Neural progenitor cell (in vitro differentiated cells): ENCODE measurements around the gene TBATA. TPM values are rescaled to one million over a fixed set of nuclear protein-coding genes. Genes with fewer than 3 reads are reported as not detected.

Experiments used
- DNase-seq: peaks from one replicate; pipeline ENCODE4 v3.0.0-alpha.2; 2016; ENCODE audit warnings: low spot score
- H2AFZ ChIP-seq: fragments of 200-600 bp; sonication (generic); replicated peaks from 2 replicates; pipeline ENCODE4 v1.6.1; 2016; ENCODE audit warnings: antibody characterized with exemption
- H3F3A ChIP-seq: fragments of 200-600 bp; sonication (generic); 2 replicates; pipeline ENCODE4 v1.6.1; 2016; ENCODE audit warnings: antibody characterized with exemption, low read depth
- H3K27ac ChIP-seq: fragments of 200-600 bp; sonication (generic); 2 replicates; pipeline ENCODE4 v1.5.1; 2016; ENCODE audit warnings: mild to moderate bottlenecking
- H3K27me3 ChIP-seq: fragments of 200-600 bp; sonication (generic); 2 replicates; pipeline ENCODE4 v1.6.1; 2016; ENCODE audit warnings: mild to moderate bottlenecking, moderate library complexity
- H3K36me3 ChIP-seq: fragments of 200-600 bp; sonication (generic); 2 replicates; pipeline ENCODE4 v1.5.1; 2016
- H3K4me1 ChIP-seq: fragments of 200-600 bp; sonication (generic); 2 replicates; pipeline ENCODE4 v1.6.1; 2016; ENCODE audit warnings: mixed run types
- H3K4me2 ChIP-seq: fragments of 200-600 bp; sonication (generic); 2 replicates; pipeline ENCODE4 v1.6.1; 2016
- H3K4me3 ChIP-seq: fragments of 200-600 bp; sonication (generic); 2 replicates; pipeline ENCODE4 v1.5.1; 2016
- H3K79me2 ChIP-seq: fragments of 200-600 bp; sonication (generic); 2 replicates; pipeline ENCODE4 v1.6.1; 2016; ENCODE audit warnings: low read depth
- H3K9ac ChIP-seq: fragments of 200-600 bp; sonication (generic); 2 replicates; pipeline ENCODE4 v1.6.1; 2016
- H3K9me3 ChIP-seq: fragments of 200-600 bp; sonication (generic); 2 replicates; pipeline ENCODE4 v1.5.1; 2016; ENCODE audit warnings: low read depth
- H4K20me1 ChIP-seq: fragments of 200-600 bp; sonication (generic); 2 replicates; pipeline ENCODE4 v1.6.1; 2016; ENCODE audit warnings: low read depth
- H3K27ac Mint-ChIP-seq: 3 replicates; pipeline ENCODE4 v1.8.0; 2021; ENCODE audit warnings: mixed read lengths
- H3K27me3 Mint-ChIP-seq: 2 replicates; pipeline ENCODE4 v1.8.0; 2022; ENCODE audit warnings: low read depth, mild to moderate bottlenecking, inconsistent platforms, moderate library complexity, mixed read lengths; ENCODE audit not compliant: insufficient read depth
- H3K36me3 Mint-ChIP-seq: 3 replicates; pipeline ENCODE4 v1.8.0; 2021; ENCODE audit warnings: mixed read lengths
- H3K4me1 Mint-ChIP-seq: 3 replicates; pipeline ENCODE4 v1.8.0; 2021; ENCODE audit warnings: mixed read lengths
- H3K4me3 Mint-ChIP-seq: 3 replicates; pipeline ENCODE4 v1.8.0; 2021; ENCODE audit warnings: mild to moderate bottlenecking, moderate library complexity, mixed read lengths
- H3K9me3 Mint-ChIP-seq: 3 replicates; pipeline ENCODE4 v1.8.0; 2020; ENCODE audit warnings: mixed read lengths
- CTCF ChIP-seq: fragments of 200-600 bp; sonication (generic); IDR thresholded peaks from 2 replicates; pipeline ENCODE4 v1.5.1; 2017; ENCODE audit warnings: antibody characterized with exemption, mild to moderate bottlenecking
- EZH2 ChIP-seq: fragments of 200-600 bp; sonication (generic); IDR thresholded peaks from 2 replicates; pipeline ENCODE4 v1.6.1; 2017; ENCODE audit warnings: antibody characterized with exemption, mild to moderate bottlenecking, moderate library complexity
- EZH2phosphoT487 ChIP-seq: fragments of 200-600 bp; sonication (generic); IDR thresholded peaks from 2 replicates; pipeline ENCODE4 v1.6.1; 2017; ENCODE audit warnings: antibody characterized with exemption
- total RNA-seq: library from RNA; depleted of rRNA; stranded (reverse); fragments of >200 nt; gene quantifications from 2 replicates; pipeline ENCODE4 v1.2.3, GENCODE V29; 2015; ENCODE audit warnings: low replicate concordance

Gene TBATA
- total RNA-seq, 1 donor from 2014 or later: not detected

GRCh38 chr10:70744617-70745143, 40.5 kb downstream of the TBATA start:
- no peaks in the 10 kb centered on the region for H3K79me2 ChIP-seq
- no peaks in the 10 kb centered on the region for H3K27me3 ChIP-seq
- H3K9ac ChIP-seq: no peak overlapping the region
- Mint-ChIP-seq H3K4me1 (peaks cover 16% of the 10 kb centered on the region), H3K27me3 (peaks cover 4% of the 10 kb centered on the region), H3K27ac (peak overlapping the region; percentile 39), H3K9me3 (no peaks in the 10 kb centered on the region), H3K36me3 (no peaks in the 10 kb centered on the region), H3K4me3 (no peak overlapping the region)
- DNase-seq: no peak
- no peak overlapping the region for H3K27ac ChIP-seq
- no peak overlapping the region for H3K4me2 ChIP-seq
- TF ChIP-seq EZH2 (no peak), EZH2phosphoT487 (no peak), CTCF (no peak)
- no peaks in the 10 kb centered on the region for H3F3A ChIP-seq
- no peaks in the 10 kb centered on the region for H3K4me1 ChIP-seq
- H4K20me1 ChIP-seq: no peaks in the 10 kb centered on the region
- H2AFZ ChIP-seq: no peak overlapping the region
- no peak overlapping the region for H3K4me3 ChIP-seq
- H3K9me3 ChIP-seq: no peaks in the 10 kb centered on the region
- H3K36me3 ChIP-seq: no peaks in the 10 kb centered on the region

- no peak overlapping the region for H3K4me2 ChIP-seq
- TF ChIP-seq EZH2: no peak
- TF ChIP-seq EZH2phosphoT487: no peak
- no peak for TF ChIP-seq CTCF
- no peak overlapping the region for H3K9ac ChIP-seq
- H3K9me3 Mint-ChIP-seq: no peaks in the 10 kb centered on the region
- no peaks in the 10 kb centered on the region for H3K36me3 ChIP-seq
- no peak overlapping the region for H3K27ac ChIP-seq
- DNase-seq: no peak
- no peaks in the 10 kb centered on the region for H3F3A ChIP-seq
- H3K4me3 ChIP-seq: no peak overlapping the region
- H3K27me3 Mint-ChIP-seq: peaks cover 2% of the 10 kb centered on the region
- no peaks in the 10 kb centered on the region for H3K9me3 ChIP-seq
- peaks cover 20% of the 10 kb centered on the region for H3K4me1 Mint-ChIP-seq
- no peaks in the 10 kb centered on the region for H3K27me3 ChIP-seq
- H3K36me3 Mint-ChIP-seq: no peaks in the 10 kb centered on the region
- no peaks in the 10 kb centered on the region for H3K4me1 ChIP-seq
- H3K4me3 Mint-ChIP-seq: no peak overlapping the region
- no peak overlapping the region for H3K27ac Mint-ChIP-seq
- H3K79me2 ChIP-seq: no peaks in the 10 kb centered on the region
- H4K20me1 ChIP-seq: no peaks in the 10 kb centered on the region
- H2AFZ ChIP-seq: no peak overlapping the region
Measured at GRCh38 chr10:70743879-70744278, 41.3 kb downstream of the TBATA start.

DNA sequence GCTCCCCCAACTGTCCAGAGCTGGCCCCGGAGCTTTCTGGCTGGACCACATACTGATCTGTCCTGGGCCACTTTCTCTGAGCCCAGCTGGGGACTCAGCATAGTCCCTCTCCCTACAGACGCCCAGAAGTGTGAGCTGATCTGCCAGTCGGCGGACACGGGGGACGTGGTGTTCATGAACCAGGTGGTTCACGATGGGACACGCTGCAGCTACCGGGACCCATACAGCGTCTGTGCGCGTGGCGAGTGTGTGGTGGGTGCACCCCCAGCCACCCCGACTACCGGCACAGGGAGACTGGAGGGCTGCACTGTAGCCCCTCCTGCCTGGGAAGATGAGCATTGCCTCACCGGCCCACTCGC, 41.8 kb downstream of the TBATA start:
- no peak overlapping the region for H3K9ac ChIP-seq
- no peaks in the 10 kb centered on the region for H4K20me1 ChIP-seq
- H3K4me1 Mint-ChIP-seq: peaks cover 20% of the 10 kb centered on the region
- H3K9me3 ChIP-seq: no peaks in the 10 kb centered on the region
- H3K27ac ChIP-seq: no peak overlapping the region
- no peak overlapping the region for H3K27ac Mint-ChIP-seq
- no peaks in the 10 kb centered on the region for H3K27me3 ChIP-seq
- no peak for DNase-seq
- H3K9me3 Mint-ChIP-seq: no peaks in the 10 kb centered on the region
- no peaks in the 10 kb centered on the region for H3K4me1 ChIP-seq
- no peak overlapping the region for H3K4me2 ChIP-seq
- H3K4me3 ChIP-seq: no peak overlapping the region
- no peaks in the 10 kb centered on the region for H3F3A ChIP-seq
- TF ChIP-seq EZH2: no peak
- TF ChIP-seq EZH2phosphoT487: no peak
- TF ChIP-seq CTCF: no peak
- H2AFZ ChIP-seq: no peak overlapping the region
- H3K36me3 Mint-ChIP-seq: no peaks in the 10 kb centered on the region
- no peak overlapping the region for H3K4me3 Mint-ChIP-seq
- H3K36me3 ChIP-seq: no peaks in the 10 kb centered on the region
- no peaks in the 10 kb centered on the region for H3K79me2 ChIP-seq
- peaks cover 4% of the 10 kb centered on the region for H3K27me3 Mint-ChIP-seq
